Femur (tissue), 1 donor: ENCODE results near the gene SERF2.
A peak's percentile ranks its signal among the peaks of the same experiment; 100 is the strongest.
"Not testable (repeated sequence)": the region's sequence is repeated elsewhere in the genome, so short reads cannot be mapped to it uniquely, and the experiment has no call there.

ENCODE experiments used
- DNase-seq: peaks from one replicate; pipeline ENCODE4 v3.0.0-alpha.2; 2017

The SERF2 gene

GRCh38 chr15:43794269-43795037 lies 2.3 kb downstream of the SERF2 start:
- DNase-seq, result no peak

GRCh38 chr15:43795197-43795596 lies 3.1 kb downstream of the SERF2 start:
- DNase-seq, result no peak

GRCh38 chr15:43795997-43796396 lies 3.9 kb downstream of the SERF2 start:
- no peak for DNase-seq

- no peak for DNase-seq
Observed at GRCh38 chr15:43796566-43796965, 4.4 kb downstream of the SERF2 start.

- no peak for DNase-seq
Observed at GRCh38 chr15:43799209-43799944, 7.3 kb downstream of the SERF2 start.

- no peak for DNase-seq
Observed at GRCh38 chr15:43799945-43800285, 7.8 kb downstream of the SERF2 start, which contains the start of gene SERINC4. Gene SERINC4, minus strand, starts transcription at chr15:43800220. Its CDS starts 234 bp downstream, at chr15:43799986.

GRCh38 chr15:43800286-43801141 lies 8.4 kb downstream of the SERF2 start, which contains the start of gene HYPK:
Gene HYPK, plus strand, starts transcription at chr15:43800599. Its CDS starts 24 bp downstream, at chr15:43800623.
- peak; percentile 96 for DNase-seq

- not testable (repeated sequence) for DNase-seq
Observed at GRCh38 chr15:43802676-43803075, 10.6 kb downstream of the SERF2 start.

GRCh38 chr15:43808435-43808950 lies 16.4 kb downstream of the SERF2 start:
- DNase-seq, result no peak

- DNase-seq, result no peak
Observed at GRCh38 chr15:43808960-43809678, 17.0 kb downstream of the SERF2 start.

GRCh38 chr15:43815064-43815463 lies 22.9 kb downstream of the SERF2 start:
- not testable (repeated sequence) for DNase-seq

GRCh38 chr15:43821505-43821904 lies 29.4 kb downstream of the SERF2 start:
- no peak for DNase-seq

GRCh38 chr15:43824302-43825246 lies 32.5 kb downstream of the SERF2 start, which contains the start of gene MFAP1:
Gene MFAP1, minus strand, starts transcription at chr15:43824690. Its CDS starts 121 bp downstream, at chr15:43824569.
- peak; percentile 96 for DNase-seq

GRCh38 chr15:43825305-43825704 lies 33.2 kb downstream of the SERF2 start:
- not testable (repeated sequence) for DNase-seq

- DNase-seq, result no peak
Observed at GRCh38 chr15:43826029-43826507, 33.9 kb downstream of the SERF2 start.

GRCh38 chr15:43826508-43827341 lies 34.6 kb downstream of the SERF2 start, which contains the start of gene WDR76:
Gene WDR76, plus strand, starts transcription at chr15:43827002. Its CDS starts 31 bp downstream, at chr15:43827033.
- DNase-seq, result peak; percentile 88

GRCh38 chr15:43828061-43828657 lies 36.0 kb downstream of the SERF2 start:
- no peak for DNase-seq

- DNase-seq, result not testable (repeated sequence)
Observed at GRCh38 chr15:43829951-43830540, 37.9 kb downstream of the SERF2 start.
